ENCODE data around the gene PLCL2. TPM values are rescaled to one million over a fixed set of nuclear protein-coding genes. Genes with fewer than 3 reads are reported as not detected.

PLCL2 gene
- total and polyA plus RNA-seq, 4 donors, result 1.0 to 16.7 (median 7.1) TPM

DNA sequence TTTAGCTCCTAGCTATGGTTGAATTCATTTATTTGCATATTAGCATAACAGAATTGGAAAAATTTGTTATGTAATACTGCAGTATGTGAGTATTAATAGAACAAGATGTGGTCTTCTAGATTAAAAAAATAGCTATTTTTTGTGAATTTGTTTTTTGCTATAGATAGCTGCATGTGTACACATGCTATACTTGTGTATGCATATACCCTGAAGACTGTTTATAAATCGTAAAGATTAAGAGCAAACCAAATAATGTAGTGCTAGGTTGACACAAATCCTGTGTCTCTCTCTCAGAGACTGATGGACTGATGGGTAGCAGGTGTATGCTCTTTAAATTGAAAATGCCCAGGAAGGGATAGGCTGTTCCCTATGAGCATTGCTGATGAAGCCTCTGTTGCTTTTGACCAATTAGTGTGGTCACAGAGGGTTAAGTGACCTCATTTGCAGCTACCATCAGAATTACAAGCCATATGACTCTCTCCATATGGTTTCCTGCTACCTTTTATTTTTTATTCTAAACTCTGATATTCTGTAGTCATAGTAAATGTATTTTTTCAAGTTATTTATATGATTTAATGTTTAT lies 9.0 kb downstream of the PLCL2 start:
- TF ChIP-seq CTCF (IDR thresholded peaks at IDR 0.05; ENCODE audit: control extremely low read depth, extremely low read depth), result no peak
- ATAC-seq (ENCODE audit: insufficient read depth, low FRiP score), result no peak
- Histone ChIP-seq H3K36me3 (ENCODE audit: control insufficient read depth in 4 of 4, insufficient read depth in 4 of 4, low read length in 4 of 4) (no peaks in the 10 kb centered on the region), H3K9ac (ENCODE audit: insufficient read depth in 1 of 2, low read length in 2 of 2) (no peak overlapping the region), H3K27me3 (ENCODE audit: control insufficient read depth in 3 of 3, insufficient read depth in 3 of 3, low read length in 2 of 3) (no peaks in the 10 kb centered on the region), H3K4me3 (no peak overlapping the region), H3K4me1 (ENCODE audit: control insufficient read depth in 5 of 5, insufficient read depth in 5 of 5, low read length in 5 of 5) (peaks cover 0 to 41% (median 5%) of the 10 kb centered on the region in 5 donors), H3K27ac (ENCODE audit: low read depth in 1 of 2, low read length in 1 of 2) (no peak overlapping the region), H3K9me3 (ENCODE audit: control insufficient read depth in 4 of 4, insufficient read depth in 3 of 4, low read length in 3 of 4) (no peaks in the 10 kb centered on the region)
- 92 to 95% methylated on average over 1 of the region's 1 CpG for WGBS, 2 donors
- DNase-seq, result no peak

GRCh38 chr3:16896094-16896627 lies 11.4 kb downstream of the PLCL2 start:
- no peak for ATAC-seq (ENCODE audit: insufficient read depth, low FRiP score)
- WGBS, 2 donors, result 56 to 74% methylated on average over 5 of the region's 5 CpGs

GRCh38 chr3:16896820-16897219 lies 12.1 kb downstream of the PLCL2 start:
- no peak overlapping the region for H3K4me3 ChIP-seq
- H3K27me3 ChIP-seq (ENCODE audit: control insufficient read depth in 3 of 3, insufficient read depth in 3 of 3, low read length in 2 of 3), result no peaks in the 10 kb centered on the region
- H3K36me3 ChIP-seq (ENCODE audit: control insufficient read depth in 4 of 4, insufficient read depth in 4 of 4, low read length in 4 of 4), result no peaks in the 10 kb centered on the region
- H3K27ac ChIP-seq (ENCODE audit: low read depth in 1 of 2, low read length in 1 of 2), result peak overlapping the region in 1 of 2 donors; percentile 68
- H3K4me1 ChIP-seq (ENCODE audit: control insufficient read depth in 5 of 5, insufficient read depth in 5 of 5, low read length in 5 of 5), result peaks cover 0 to 19% (median 5%) of the 10 kb centered on the region in 5 donors
- no peak for TF ChIP-seq CTCF (IDR thresholded peaks at IDR 0.05; ENCODE audit: control extremely low read depth, extremely low read depth)
- ATAC-seq (ENCODE audit: insufficient read depth, low FRiP score) (no peak), DNase-seq (no peak)
- no peak overlapping the region for H3K9ac ChIP-seq (ENCODE audit: insufficient read depth in 1 of 2, low read length in 2 of 2)
- 78 to 89% methylated on average over 5 of the region's 5 CpGs for WGBS, 2 donors
- H3K9me3 ChIP-seq (ENCODE audit: control insufficient read depth in 4 of 4, insufficient read depth in 3 of 4, low read length in 3 of 4), result no peaks in the 10 kb centered on the region

More at GRCh38 chr3:16896094-16896627, 11.4 kb downstream of the PLCL2 start:
- no peak for TF ChIP-seq CTCF (IDR thresholded peaks at IDR 0.05; ENCODE audit: control extremely low read depth, extremely low read depth)
- Histone ChIP-seq H3K4me3 (no peak overlapping the region), H3K9ac (ENCODE audit: insufficient read depth in 1 of 2, low read length in 2 of 2) (no peak overlapping the region), H3K9me3 (ENCODE audit: control insufficient read depth in 4 of 4, insufficient read depth in 3 of 4, low read length in 3 of 4) (no peaks in the 10 kb centered on the region), H3K27ac (ENCODE audit: low read depth in 1 of 2, low read length in 1 of 2) (peak overlapping the region in 1 of 2 donors; percentile 68), H3K4me1 (ENCODE audit: control insufficient read depth in 5 of 5, insufficient read depth in 5 of 5, low read length in 5 of 5) (peaks cover 0 to 25% (median 5%) of the 10 kb centered on the region in 5 donors), H3K27me3 (ENCODE audit: control insufficient read depth in 3 of 3, insufficient read depth in 3 of 3, low read length in 2 of 3) (no peaks in the 10 kb centered on the region), H3K36me3 (ENCODE audit: control insufficient read depth in 4 of 4, insufficient read depth in 4 of 4, low read length in 4 of 4) (no peaks in the 10 kb centered on the region)
- peak in 2 of 3 donors; percentile 24 to 42 for DNase-seq
